GM12872 (cell line): Measurements from ENCODE around the gene KDM7A.

Experiments
- TF ChIP-seq, protein P1 (sequence below): IDR thresholded peaks from 3 replicates; pipeline ENCODE4 v1.5.1; 2011; ENCODE audit warnings: low read depth, mild to moderate bottlenecking, low read length, moderate library complexity; ENCODE audit not compliant: insufficient read depth

The KDM7A gene

GRCh38 chr7:140179339-140179738 lies 2.6 kb upstream of the KDM7A start:
- TF ChIP-seq, protein P1, sequence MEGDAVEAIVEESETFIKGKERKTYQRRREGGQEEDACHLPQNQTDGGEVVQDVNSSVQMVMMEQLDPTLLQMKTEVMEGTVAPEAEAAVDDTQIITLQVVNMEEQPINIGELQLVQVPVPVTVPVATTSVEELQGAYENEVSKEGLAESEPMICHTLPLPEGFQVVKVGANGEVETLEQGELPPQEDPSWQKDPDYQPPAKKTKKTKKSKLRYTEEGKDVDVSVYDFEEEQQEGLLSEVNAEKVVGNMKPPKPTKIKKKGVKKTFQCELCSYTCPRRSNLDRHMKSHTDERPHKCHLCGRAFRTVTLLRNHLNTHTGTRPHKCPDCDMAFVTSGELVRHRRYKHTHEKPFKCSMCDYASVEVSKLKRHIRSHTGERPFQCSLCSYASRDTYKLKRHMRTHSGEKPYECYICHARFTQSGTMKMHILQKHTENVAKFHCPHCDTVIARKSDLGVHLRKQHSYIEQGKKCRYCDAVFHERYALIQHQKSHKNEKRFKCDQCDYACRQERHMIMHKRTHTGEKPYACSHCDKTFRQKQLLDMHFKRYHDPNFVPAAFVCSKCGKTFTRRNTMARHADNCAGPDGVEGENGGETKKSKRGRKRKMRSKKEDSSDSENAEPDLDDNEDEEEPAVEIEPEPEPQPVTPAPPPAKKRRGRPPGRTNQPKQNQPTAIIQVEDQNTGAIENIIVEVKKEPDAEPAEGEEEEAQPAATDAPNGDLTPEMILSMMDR, result no peak

- TF ChIP-seq, protein P1, result no peak
Observed at GRCh38 chr7:140176122-140176701, 571 bp downstream of the KDM7A start.

- TF ChIP-seq, protein P1, result peak; percentile 76
Observed at GRCh38 chr7:140175221-140176121, 1.3 kb downstream of the KDM7A start.

DNA sequence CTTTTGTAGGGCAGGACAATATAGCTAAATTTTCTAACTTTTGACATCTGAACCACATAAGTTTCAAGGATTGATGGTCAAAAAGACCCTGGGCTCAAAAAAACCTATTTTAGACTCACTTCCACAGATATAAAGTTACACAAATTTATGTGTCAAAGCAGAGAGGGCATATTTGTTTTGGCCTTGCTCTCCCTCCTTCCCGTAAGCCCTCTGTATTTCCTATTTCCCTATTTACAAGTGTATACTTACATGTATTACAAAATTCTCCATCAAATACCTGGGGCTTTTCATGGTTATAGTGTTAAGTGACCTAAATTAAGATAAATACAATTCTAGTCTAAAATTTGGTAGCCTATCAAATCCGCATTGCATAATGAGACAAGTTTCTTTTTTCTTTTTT lies 2.6 kb downstream of the KDM7A start:
- TF ChIP-seq, protein P1, result no peak

- TF ChIP-seq, protein P1, result no peak
Observed at GRCh38 chr7:140170375-140170774, 6.4 kb downstream of the KDM7A start.

GRCh38 chr7:140168816-140169215 lies 8.0 kb downstream of the KDM7A start:
- TF ChIP-seq, protein P1, result no peak

GRCh38 chr7:140165422-140165821 lies 11.4 kb downstream of the KDM7A start:
- TF ChIP-seq, protein P1, result no peak
